ENCODE measurements around the gene GATA3. TPM values are rescaled to one million over a fixed set of nuclear protein-coding genes. Genes with fewer than 3 reads are reported as not detected.

GATA3 gene
- total RNA-seq, 1 donor from 2014 or later, result 79.5 TPM

GRCh38 chr10:8041992-8042720 lies 12.3 kb upstream of the GATA3 start:
- peak overlapping the region; percentile 71 for H3K27ac Mint-ChIP-seq
- no peaks in the 10 kb centered on the region for H3K9me3 Mint-ChIP-seq
- DNase-seq (ENCODE audit: low spot score), result no peak
- peaks cover 94% of the 10 kb centered on the region for H3K27me3 Mint-ChIP-seq (ENCODE audit: insufficient read depth)
- peaks cover 10% of the 10 kb centered on the region for H3K36me3 Mint-ChIP-seq (ENCODE audit: low read depth)
- intact Hi-C loops (cut with micrococcal nuclease), result loop anchor here (1.0 kb wide), 1 partner anchor 8 kb away; no protein-coding TSS in a partner anchor
- no peak overlapping the region for H3K4me3 Mint-ChIP-seq
- H3K4me1 Mint-ChIP-seq (ENCODE audit: low read depth), result peaks cover 69% of the 10 kb centered on the region

DNA sequence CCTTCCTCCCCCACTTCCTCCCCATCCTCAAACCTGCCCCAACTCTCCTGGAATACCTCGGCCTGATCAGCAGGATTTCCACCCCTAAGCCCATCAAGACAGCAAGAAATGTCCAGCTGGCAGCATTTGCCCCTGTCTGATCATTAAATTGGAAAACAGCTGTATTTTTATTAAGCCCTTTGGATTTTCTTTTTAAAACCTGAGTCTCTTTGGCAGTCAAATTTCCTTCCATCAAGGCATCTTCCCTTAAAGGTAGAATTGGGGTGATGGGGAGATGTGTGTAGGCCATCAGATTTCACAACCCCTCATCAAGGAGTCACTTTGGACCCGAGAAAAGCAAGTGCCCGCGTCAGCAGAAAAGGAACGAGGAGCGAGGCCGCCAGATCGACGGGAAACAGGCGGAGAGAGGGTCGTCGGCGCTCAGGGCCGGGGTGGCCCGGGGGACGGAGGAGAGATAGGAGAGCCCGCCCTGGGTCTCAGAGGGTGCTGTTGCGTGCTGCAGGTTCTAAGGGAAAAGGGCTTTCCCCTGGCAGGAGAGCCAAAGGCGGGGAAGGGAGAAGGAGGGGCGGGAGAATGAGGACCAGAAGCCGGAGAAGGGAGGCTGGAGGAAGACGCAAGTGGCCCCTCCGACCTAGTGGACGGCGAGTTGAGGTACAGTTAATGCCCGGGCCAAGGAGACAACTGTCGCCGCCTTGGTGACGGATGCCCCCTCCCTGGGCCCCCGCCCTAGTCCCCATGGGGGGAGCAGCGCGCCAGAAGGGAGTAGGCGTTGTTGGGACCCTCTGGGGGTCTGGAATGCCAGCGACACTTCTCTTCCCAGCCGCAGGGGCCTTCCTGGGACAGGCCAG lies 11.5 kb upstream of the GATA3 start:
- Mint-ChIP-seq H3K27me3 (ENCODE audit: insufficient read depth) (peaks cover 95% of the 10 kb centered on the region), H3K9me3 (no peaks in the 10 kb centered on the region), H3K36me3 (ENCODE audit: low read depth) (peaks cover 10% of the 10 kb centered on the region), H3K4me1 (ENCODE audit: low read depth) (peaks cover 73% of the 10 kb centered on the region), H3K4me3 (no peak overlapping the region), H3K27ac (peak overlapping the region; percentile 71)
- intact Hi-C loops (cut with micrococcal nuclease), result loop anchor here (1.0 kb wide), 1 partner anchor 9 kb away; no protein-coding TSS in a partner anchor
- no peak for DNase-seq (ENCODE audit: low spot score)

- Mint-ChIP-seq H3K4me1 (ENCODE audit: low read depth) (peaks cover 73% of the 10 kb centered on the region), H3K27me3 (ENCODE audit: insufficient read depth) (peaks cover 95% of the 10 kb centered on the region), H3K4me3 (peak overlapping the region; percentile 40), H3K27ac (peak overlapping the region; percentile 78), H3K9me3 (no peaks in the 10 kb centered on the region), H3K36me3 (ENCODE audit: low read depth) (peaks cover 8% of the 10 kb centered on the region)
- DNase-seq (ENCODE audit: low spot score), result no peak
- intact Hi-C loops (cut with micrococcal nuclease), result no loop called here
These were observed 10.8 kb upstream of the GATA3 start for GRCh38 chr10:8043569-8044306.

- peaks cover 77% of the 10 kb centered on the region for H3K4me1 Mint-ChIP-seq (ENCODE audit: low read depth)
These were observed 10.1 kb upstream of the GATA3 start for GRCh38 chr10:8044331-8044907.

DNA sequence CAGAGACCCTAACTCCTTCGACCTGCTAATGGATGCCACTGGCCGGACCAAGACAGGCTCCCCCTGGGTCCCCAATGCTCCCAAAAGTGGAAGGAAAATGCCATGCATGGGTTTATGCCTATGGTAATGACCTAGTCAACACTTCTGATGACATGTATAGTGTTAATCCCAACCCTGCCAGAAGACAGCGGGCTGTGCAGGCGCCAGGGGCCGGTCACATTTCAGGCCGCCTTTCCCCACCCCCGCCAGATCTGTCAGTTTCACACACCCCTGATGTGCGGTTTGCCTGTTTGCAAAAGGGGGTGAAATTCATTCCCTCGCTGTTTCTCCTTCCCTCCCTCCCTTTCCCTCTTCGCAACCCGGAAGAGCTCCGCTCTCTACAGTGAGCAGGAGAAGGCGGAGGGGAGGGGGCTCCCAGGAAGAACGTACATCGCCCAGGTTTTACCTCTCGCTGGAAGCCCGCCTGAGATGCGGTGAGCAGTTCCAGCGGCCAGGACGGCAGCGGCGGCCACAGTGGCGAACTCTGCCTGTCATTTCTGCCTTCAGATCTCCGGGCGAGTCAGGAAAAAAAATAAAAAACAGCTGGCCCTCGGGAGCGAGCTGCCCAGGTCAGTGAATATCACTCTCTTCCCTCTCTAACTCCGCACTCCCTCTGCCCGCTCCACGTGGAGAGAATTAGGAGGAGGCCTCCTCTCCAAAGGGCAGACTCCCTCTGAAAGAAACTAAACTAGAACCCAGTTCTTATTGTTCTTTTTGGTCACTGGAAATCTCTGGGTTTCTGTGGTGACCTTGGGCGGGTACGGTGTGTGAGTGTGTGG lies 9.4 kb upstream of the GATA3 start:
- Mint-ChIP-seq H3K9me3 (no peaks in the 10 kb centered on the region), H3K4me3 (peak overlapping the region; percentile 61), H3K36me3 (ENCODE audit: low read depth) (peaks cover 4% of the 10 kb centered on the region), H3K27ac (peak overlapping the region; percentile 78), H3K27me3 (ENCODE audit: insufficient read depth) (peaks cover 84% of the 10 kb centered on the region), H3K4me1 (ENCODE audit: low read depth) (peaks cover 74% of the 10 kb centered on the region)
- intact Hi-C loops (cut with micrococcal nuclease), result no loop called here
- DNase-seq (ENCODE audit: low spot score), result no peak

More at GRCh38 chr10:8044331-8044907, 10.1 kb upstream of the GATA3 start:
- no peaks in the 10 kb centered on the region for H3K9me3 Mint-ChIP-seq
- peaks cover 91% of the 10 kb centered on the region for H3K27me3 Mint-ChIP-seq (ENCODE audit: insufficient read depth)
- intact Hi-C loops (cut with micrococcal nuclease), result no loop called here
- no peak for DNase-seq (ENCODE audit: low spot score)
- H3K4me3 Mint-ChIP-seq, result peak overlapping the region; percentile 40
- H3K36me3 Mint-ChIP-seq (ENCODE audit: low read depth), result peaks cover 7% of the 10 kb centered on the region
- peak overlapping the region; percentile 78 for H3K27ac Mint-ChIP-seq

DNA sequence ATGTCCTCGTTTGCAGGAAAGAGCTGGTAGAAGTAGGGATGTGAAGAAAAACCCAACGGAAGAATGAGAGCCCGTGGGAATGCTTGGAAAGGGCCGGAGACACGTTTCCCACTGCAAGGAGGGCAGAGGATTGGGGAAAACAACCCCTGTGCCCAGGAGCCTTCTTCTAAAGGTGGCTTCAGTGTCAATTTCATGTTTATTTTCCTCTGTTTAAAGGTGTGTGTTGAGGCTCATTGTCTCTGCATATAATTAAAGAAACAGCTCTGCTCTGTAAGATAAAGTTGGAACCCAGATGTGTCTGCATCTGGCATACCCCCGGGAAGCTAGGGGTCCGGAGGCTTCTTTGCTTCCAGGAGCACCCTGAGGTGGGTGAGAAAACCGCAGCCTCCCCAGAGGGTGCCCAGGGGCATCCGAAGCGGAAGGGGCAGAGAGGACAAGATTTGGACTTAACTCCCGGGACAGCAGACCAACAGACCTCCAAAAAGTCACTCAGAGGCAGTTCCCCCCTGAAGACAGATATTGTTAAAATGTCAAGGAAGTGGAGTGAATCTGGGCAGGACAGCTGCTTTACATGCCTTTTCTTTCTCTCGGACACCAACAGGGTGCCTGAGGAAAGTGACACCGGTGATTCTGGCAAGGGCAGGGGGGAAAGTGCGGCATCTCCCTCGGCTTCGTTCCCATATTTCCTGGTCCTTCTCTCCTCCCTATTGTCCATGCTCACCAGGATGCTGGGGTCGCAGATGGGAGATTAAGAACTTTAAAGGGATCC lies 8.6 kb upstream of the GATA3 start:
- peaks cover 74% of the 10 kb centered on the region for H3K4me1 Mint-ChIP-seq (ENCODE audit: low read depth)
- peak overlapping the region; percentile 61 for H3K27ac Mint-ChIP-seq
- no peak for DNase-seq (ENCODE audit: low spot score)
- peaks cover 77% of the 10 kb centered on the region for H3K27me3 Mint-ChIP-seq (ENCODE audit: insufficient read depth)
- intact Hi-C loops (cut with micrococcal nuclease), result no loop called here
- peak overlapping the region; percentile 67 for H3K4me3 Mint-ChIP-seq
- H3K36me3 Mint-ChIP-seq (ENCODE audit: low read depth), result peaks cover 4% of the 10 kb centered on the region
- H3K9me3 Mint-ChIP-seq, result no peaks in the 10 kb centered on the region

DNA sequence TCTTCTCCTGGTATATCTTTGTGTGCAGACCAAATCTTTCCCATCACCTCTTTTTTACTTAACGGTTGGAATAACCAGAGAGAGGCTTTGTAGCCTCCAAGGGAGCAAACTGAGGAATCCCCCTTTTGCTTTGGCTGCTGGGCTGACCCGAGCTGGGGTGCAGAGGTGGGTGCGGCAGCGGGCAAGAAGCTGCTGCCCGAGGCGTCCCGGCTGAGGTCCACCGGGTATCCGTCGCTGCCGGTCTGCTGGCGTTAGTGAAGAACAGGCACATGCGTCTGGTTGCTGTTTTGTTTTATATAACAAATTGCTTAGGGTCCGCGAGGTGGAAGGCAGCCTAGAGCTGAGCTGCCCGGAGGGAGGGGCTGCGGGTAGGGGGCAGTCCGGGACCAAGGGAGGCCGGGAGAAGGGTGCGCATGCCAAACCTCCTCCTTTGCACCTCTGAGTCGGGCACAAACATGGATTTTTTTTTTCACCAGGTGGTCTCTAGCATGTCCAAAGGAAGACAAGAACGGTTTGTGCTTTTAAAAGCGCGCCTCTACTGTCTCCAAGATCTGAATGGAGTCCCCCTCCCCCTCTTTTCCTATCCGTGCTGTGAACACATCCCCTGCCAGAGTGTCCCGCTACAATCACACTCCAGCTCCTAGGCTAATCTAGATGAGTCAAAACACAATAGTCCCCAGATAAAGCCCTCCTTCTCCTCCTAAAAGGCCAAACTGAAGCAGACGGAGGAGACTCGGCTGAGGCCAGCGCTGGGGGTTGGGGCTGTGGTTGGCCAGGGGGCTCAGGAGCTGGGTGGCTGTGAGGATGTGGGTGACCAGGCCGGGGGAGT lies 6.8 kb upstream of the GATA3 start:
- H3K9me3 Mint-ChIP-seq, result no peaks in the 10 kb centered on the region
- no peak for DNase-seq (ENCODE audit: low spot score)
- intact Hi-C loops (cut with micrococcal nuclease), result no loop called here
- H3K27me3 Mint-ChIP-seq (ENCODE audit: insufficient read depth), result peaks cover 70% of the 10 kb centered on the region
- H3K4me1 Mint-ChIP-seq (ENCODE audit: low read depth), result peaks cover 66% of the 10 kb centered on the region
- peaks cover 9% of the 10 kb centered on the region for H3K36me3 Mint-ChIP-seq (ENCODE audit: low read depth)
- H3K27ac Mint-ChIP-seq, result peak overlapping the region; percentile 70
- H3K4me3 Mint-ChIP-seq, result no peak overlapping the region

DNA sequence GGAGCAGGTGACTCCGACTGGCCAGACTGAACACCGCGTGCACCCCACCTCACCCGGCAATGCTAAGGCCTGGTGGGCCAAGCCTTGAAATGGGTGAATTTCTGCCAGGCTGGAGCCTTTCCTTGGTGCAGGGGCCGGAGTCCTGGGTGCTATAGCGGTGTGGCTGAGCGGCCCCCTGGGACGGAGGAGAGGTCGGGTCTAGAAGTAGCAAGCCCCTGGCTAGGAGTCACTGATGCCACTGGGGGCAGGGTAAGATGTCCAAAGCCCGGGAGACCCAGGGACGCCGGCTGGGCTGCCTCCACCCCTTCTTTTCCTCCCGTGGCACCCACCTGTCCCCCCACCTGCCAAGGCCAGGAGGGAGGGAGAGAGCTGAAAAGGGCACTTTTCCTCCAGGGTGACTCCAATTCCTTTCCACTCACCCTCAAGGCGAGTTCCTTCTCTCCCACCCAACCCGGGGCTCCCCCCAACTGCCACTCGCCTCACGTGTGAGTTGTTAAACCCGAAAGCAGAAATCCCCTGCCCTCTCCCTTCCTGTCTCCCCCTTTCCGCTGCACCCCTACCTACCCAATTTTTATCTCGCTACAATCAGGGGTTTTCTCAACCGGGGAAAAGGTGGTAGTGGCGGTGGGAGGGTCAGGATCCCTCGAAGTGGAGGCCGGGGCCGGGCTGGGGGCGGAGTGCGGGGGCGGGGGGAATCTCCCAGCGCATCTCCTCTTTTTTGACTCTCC lies 6.0 kb upstream of the GATA3 start:
- H3K27ac Mint-ChIP-seq, result peak overlapping the region; percentile 78
- peaks cover 68% of the 10 kb centered on the region for H3K4me1 Mint-ChIP-seq (ENCODE audit: low read depth)
- DNase-seq (ENCODE audit: low spot score), result peak; percentile 44
- H3K36me3 Mint-ChIP-seq (ENCODE audit: low read depth), result peaks cover 9% of the 10 kb centered on the region
- no peaks in the 10 kb centered on the region for H3K9me3 Mint-ChIP-seq
- peak overlapping the region; percentile 75 for H3K4me3 Mint-ChIP-seq
- intact Hi-C loops (cut with micrococcal nuclease), result no loop called here
- H3K27me3 Mint-ChIP-seq (ENCODE audit: insufficient read depth), result peaks cover 71% of the 10 kb centered on the region

- H3K4me3 Mint-ChIP-seq, result peak overlapping the region; percentile 75
- intact Hi-C loops (cut with micrococcal nuclease), result no loop called here
- H3K4me1 Mint-ChIP-seq (ENCODE audit: low read depth), result peaks cover 69% of the 10 kb centered on the region
- H3K27ac Mint-ChIP-seq, result peak overlapping the region; percentile 78
- peaks cover 65% of the 10 kb centered on the region for H3K27me3 Mint-ChIP-seq (ENCODE audit: insufficient read depth)
- DNase-seq (ENCODE audit: low spot score), result no peak
- peaks cover 8% of the 10 kb centered on the region for H3K36me3 Mint-ChIP-seq (ENCODE audit: low read depth)
- H3K9me3 Mint-ChIP-seq, result no peaks in the 10 kb centered on the region
These were observed 5.2 kb upstream of the GATA3 start for GRCh38 chr10:8049045-8049864.
